DND-41 (cell line): ENCODE results near the gene SPINK2.

Experiments
- ATAC-seq: fragments of 200-7000 bp; cut with Tn5 transposase; 3 replicates; pipeline ENCODE4 v1.9.1; 2021; ENCODE audit warnings: low read depth; ENCODE audit not compliant: insufficient read depth
- DNase-seq: peaks from one replicate; pipeline ENCODE4 v3.0.0-alpha.2; 2020
- H2AFZ ChIP-seq: 2 replicates; pipeline ENCODE4 v1.6.0; 2012; ENCODE audit warnings: low read depth, low read length
- H3K27ac ChIP-seq: 2 replicates; pipeline ENCODE4 v1.5.1; 2012; ENCODE audit warnings: low read length, inconsistent platforms
- H3K27me3 ChIP-seq: fragments of 200-600 bp; sonication (generic); 2 replicates; pipeline ENCODE4 v1.6.0; 2012; ENCODE audit warnings: low read length, mild to moderate bottlenecking, inconsistent platforms; ENCODE audit not compliant: insufficient read depth, poor library complexity
- H3K36me3 ChIP-seq: 2 replicates; pipeline ENCODE4 v1.5.1; 2012; ENCODE audit warnings: low read length, inconsistent platforms; ENCODE audit not compliant: insufficient read depth
- H3K4me1 ChIP-seq: 2 replicates; pipeline ENCODE4 v1.5.1; 2012; ENCODE audit warnings: mild to moderate bottlenecking, low read length; ENCODE audit not compliant: insufficient read depth
- H3K4me2 ChIP-seq: 2 replicates; pipeline ENCODE4 v1.6.0; 2012; ENCODE audit warnings: mild to moderate bottlenecking, moderate library complexity, low read length, inconsistent platforms; ENCODE audit not compliant: insufficient read depth
- H3K4me3 ChIP-seq, 2 experiments: fragments of 200-600 bp in 1 of 2; shearing (Covaris generic) in 1 of 2; 2 replicates each; pipeline ENCODE4 v1.5.1; 2012 to 2016; ENCODE audit warnings: inconsistent platforms in 2 of 2, low read length in 2 of 2, mild to moderate bottlenecking in 2 of 2, low read depth in 1 of 2, moderate library complexity in 1 of 2
- H3K79me2 ChIP-seq: 2 replicates; pipeline ENCODE4 v1.6.0; 2012; ENCODE audit warnings: low read length, inconsistent platforms; ENCODE audit not compliant: insufficient read depth
- H3K9ac ChIP-seq: 2 replicates; pipeline ENCODE4 v1.6.0; 2012; ENCODE audit warnings: low read depth, mild to moderate bottlenecking, inconsistent platforms, low read length, moderate library complexity
- H3K9me3 ChIP-seq: 2 replicates; pipeline ENCODE4 v1.5.1; 2012; ENCODE audit warnings: low read length, moderate library complexity, mild to moderate bottlenecking, inconsistent platforms; ENCODE audit not compliant: insufficient read depth, severe bottlenecking
- H4K20me1 ChIP-seq: 2 replicates; pipeline ENCODE4 v1.6.0; 2012; ENCODE audit warnings: low read length; ENCODE audit not compliant: insufficient read depth
- EZH2 ChIP-seq: IDR thresholded peaks from 3 replicates; pipeline ENCODE4 v1.6.1; 2012; ENCODE audit warnings: borderline replicate concordance, low read depth, mild to moderate bottlenecking, moderate library complexity, low read length, inconsistent platforms; ENCODE audit not compliant: severe bottlenecking
- TF ChIP-seq, protein P1 (sequence below): IDR thresholded peaks from 2 replicates; pipeline ENCODE4 v1.5.1; 2012; ENCODE audit warnings: borderline replicate concordance, low read length, moderate library complexity, mild to moderate bottlenecking; ENCODE audit not compliant: poor library complexity, severe bottlenecking; ENCODE audit errors: extremely low read depth

The SPINK2 gene

DNA sequence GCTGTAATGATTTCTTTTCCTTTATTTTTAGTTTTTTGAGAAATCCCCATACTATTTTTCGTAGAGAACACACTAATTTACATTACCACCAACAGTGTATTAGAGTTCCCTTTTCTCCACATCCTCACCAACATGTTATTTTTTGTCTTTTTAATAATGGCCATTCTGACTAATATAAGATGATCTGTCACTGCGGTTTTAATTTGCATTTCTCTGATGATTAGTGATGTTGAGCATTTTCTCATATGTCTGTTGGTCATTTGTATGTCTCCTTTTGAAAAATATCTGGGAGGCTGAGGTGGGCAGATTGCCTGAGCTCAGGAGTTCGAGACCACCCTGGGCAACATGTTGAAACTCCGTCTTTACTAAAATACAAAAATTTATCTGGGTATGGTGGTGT lies 30.2 kb downstream of the SPINK2 start:
- no peak overlapping the region for H3K4me2 ChIP-seq

DNA sequence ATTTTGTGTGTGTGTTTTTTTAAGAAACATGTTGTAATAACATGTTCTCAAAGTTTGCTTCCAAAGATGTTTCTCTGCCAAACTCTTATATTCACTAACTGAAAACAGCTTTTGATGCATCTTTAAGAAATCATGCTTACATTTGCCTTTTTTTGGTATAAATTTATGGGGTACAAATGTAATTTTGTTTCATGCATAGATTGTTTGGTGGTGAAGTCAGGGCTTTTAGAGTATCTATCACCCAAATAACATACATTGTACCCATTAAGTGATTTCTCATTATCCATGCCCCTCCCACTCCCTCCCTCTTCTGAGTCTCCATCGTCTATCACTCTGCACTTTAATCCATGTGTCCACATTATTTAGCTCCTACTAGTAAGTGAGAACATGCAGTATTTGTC lies 30.8 kb downstream of the SPINK2 start:
- H2AFZ ChIP-seq, result no peak overlapping the region
- H3K4me2 ChIP-seq, result no peak overlapping the region
- no peak for DNase-seq
- no peaks in the 10 kb centered on the region for H4K20me1 ChIP-seq
- no peaks in the 10 kb centered on the region for H3K79me2 ChIP-seq
- H3K36me3 ChIP-seq, result no peaks in the 10 kb centered on the region
- TF ChIP-seq EZH2, result no peak
- TF ChIP-seq, protein P1, sequence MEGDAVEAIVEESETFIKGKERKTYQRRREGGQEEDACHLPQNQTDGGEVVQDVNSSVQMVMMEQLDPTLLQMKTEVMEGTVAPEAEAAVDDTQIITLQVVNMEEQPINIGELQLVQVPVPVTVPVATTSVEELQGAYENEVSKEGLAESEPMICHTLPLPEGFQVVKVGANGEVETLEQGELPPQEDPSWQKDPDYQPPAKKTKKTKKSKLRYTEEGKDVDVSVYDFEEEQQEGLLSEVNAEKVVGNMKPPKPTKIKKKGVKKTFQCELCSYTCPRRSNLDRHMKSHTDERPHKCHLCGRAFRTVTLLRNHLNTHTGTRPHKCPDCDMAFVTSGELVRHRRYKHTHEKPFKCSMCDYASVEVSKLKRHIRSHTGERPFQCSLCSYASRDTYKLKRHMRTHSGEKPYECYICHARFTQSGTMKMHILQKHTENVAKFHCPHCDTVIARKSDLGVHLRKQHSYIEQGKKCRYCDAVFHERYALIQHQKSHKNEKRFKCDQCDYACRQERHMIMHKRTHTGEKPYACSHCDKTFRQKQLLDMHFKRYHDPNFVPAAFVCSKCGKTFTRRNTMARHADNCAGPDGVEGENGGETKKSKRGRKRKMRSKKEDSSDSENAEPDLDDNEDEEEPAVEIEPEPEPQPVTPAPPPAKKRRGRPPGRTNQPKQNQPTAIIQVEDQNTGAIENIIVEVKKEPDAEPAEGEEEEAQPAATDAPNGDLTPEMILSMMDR, result no peak
- H3K27me3 ChIP-seq, result no peaks in the 10 kb centered on the region
- H3K27ac ChIP-seq, result no peak overlapping the region
- no peaks in the 10 kb centered on the region for H3K9me3 ChIP-seq
- H3K4me1 ChIP-seq, result no peaks in the 10 kb centered on the region
- ATAC-seq, result no peak
- no peak overlapping the region for H3K4me3 ChIP-seq
- no peak overlapping the region for H3K9ac ChIP-seq

More for the DNA sequence above, 30.2 kb downstream of the SPINK2 start:
- Histone ChIP-seq H2AFZ (no peak overlapping the region), H3K4me1 (no peaks in the 10 kb centered on the region), H3K9me3 (no peaks in the 10 kb centered on the region), H3K4me3 (no peak overlapping the region), H3K9ac (no peak overlapping the region), H3K27ac (no peak overlapping the region), H3K36me3 (no peaks in the 10 kb centered on the region), H4K20me1 (no peaks in the 10 kb centered on the region), H3K79me2 (no peaks in the 10 kb centered on the region), H3K27me3 (no peaks in the 10 kb centered on the region)
- DNase-seq (no peak), ATAC-seq (no peak)
- TF ChIP-seq, protein P1, result no peak
- no peak for TF ChIP-seq EZH2

DNA sequence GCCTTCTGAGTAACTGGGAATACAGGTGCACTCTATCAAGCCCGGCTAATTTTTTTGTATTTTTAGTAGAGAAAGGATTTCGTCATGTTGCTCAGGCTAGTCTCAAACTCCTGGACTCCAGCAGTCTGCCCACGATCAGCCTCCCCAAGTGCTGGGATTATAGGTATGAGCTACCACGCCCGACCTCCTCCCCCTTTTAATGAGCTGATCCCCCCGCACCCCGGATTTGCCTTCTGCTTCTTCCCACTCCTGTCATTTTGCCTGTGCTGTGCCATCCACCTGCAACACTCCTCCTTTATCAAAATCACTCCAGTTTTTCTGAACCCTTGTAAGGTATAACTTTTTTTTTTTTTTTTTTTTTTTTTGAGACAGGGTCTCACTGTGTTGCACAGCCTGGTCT lies 33.4 kb downstream of the SPINK2 start:
- Histone ChIP-seq H3K9me3 (no peaks in the 10 kb centered on the region), H3K79me2 (no peaks in the 10 kb centered on the region), H3K27me3 (peaks cover 3% of the 10 kb centered on the region), H3K4me1 (no peaks in the 10 kb centered on the region), H4K20me1 (no peaks in the 10 kb centered on the region), H3K9ac (no peak overlapping the region), H2AFZ (no peak overlapping the region), H3K4me3 (no peak overlapping the region), H3K4me2 (no peak overlapping the region), H3K36me3 (no peaks in the 10 kb centered on the region), H3K27ac (no peak overlapping the region)
- DNase-seq (no peak), ATAC-seq (no peak)
- TF ChIP-seq, protein P1, result no peak
- TF ChIP-seq EZH2, result no peak

DNA sequence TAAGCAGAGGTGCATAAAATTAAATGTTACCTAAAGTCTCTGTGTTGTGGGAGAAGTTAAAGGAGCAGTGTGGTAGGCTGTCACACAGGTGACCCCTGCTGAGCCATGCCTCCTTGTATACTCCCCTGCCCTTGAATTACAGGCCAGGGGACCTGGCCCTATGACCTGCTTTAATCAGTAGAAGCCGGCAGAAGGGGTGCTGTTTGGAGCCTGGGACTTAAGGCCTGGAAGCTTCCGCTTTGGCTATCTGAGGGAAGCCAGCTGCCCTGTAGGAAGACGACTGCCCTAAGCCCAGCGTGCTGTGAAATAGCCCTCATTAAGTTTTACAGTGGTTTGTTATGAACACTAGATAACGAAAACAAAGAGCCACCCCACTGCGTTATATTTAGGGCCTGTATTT lies 34.1 kb downstream of the SPINK2 start:
- Histone ChIP-seq H3K4me2 (no peak overlapping the region), H4K20me1 (no peaks in the 10 kb centered on the region), H2AFZ (no peak overlapping the region)

More for the DNA sequence above, 34.1 kb downstream of the SPINK2 start:
- H3K9me3 ChIP-seq, result no peaks in the 10 kb centered on the region
- DNase-seq, result no peak
- no peaks in the 10 kb centered on the region for H3K36me3 ChIP-seq
- H3K27me3 ChIP-seq, result peaks cover 3% of the 10 kb centered on the region
- H3K4me1 ChIP-seq, result no peaks in the 10 kb centered on the region
- no peak overlapping the region for H3K27ac ChIP-seq
- H3K4me3 ChIP-seq, result no peak overlapping the region
- H3K9ac ChIP-seq, result no peak overlapping the region
- TF ChIP-seq, protein P1, result no peak
- TF ChIP-seq EZH2, result no peak
- no peak for ATAC-seq
- no peaks in the 10 kb centered on the region for H3K79me2 ChIP-seq
